Left hindlimb (tissue), 1 donor: ENCODE data around the gene LTBR.
"Not testable (repeated sequence)": the region's sequence is repeated elsewhere in the genome, so short reads cannot be mapped to it uniquely, and the experiment has no call there.

Source experiments
- DNase-seq: peaks from one replicate; pipeline ENCODE4 v3.0.0-alpha.2; 2018

LTBR gene

GRCh38 chr12:6383572-6384498, at the start of gene LTBR:
Gene LTBR (plus strand): TSS chr12:6384162. CDS start chr12:6384359, 197 bp downstream.
- DNase-seq: peak; percentile 95

- no peak for DNase-seq
These were observed 49.6 kb upstream of the LTBR start for GRCh38 chr12:6334359-6334758.

- DNase-seq: no peak
These were observed 49.0 kb upstream of the LTBR start for GRCh38 chr12:6334940-6335450.

GRCh38 chr12:6335451-6336078, 48.4 kb upstream of the LTBR start:
- DNase-seq: peak; percentile 82

- DNase-seq: peak; percentile 94
These were observed 47.7 kb upstream of the LTBR start for GRCh38 chr12:6336079-6336888.

- DNase-seq: no peak
These were observed 46.8 kb upstream of the LTBR start for GRCh38 chr12:6336889-6337853.

- no peak for DNase-seq
These were observed 46.0 kb upstream of the LTBR start for GRCh38 chr12:6337958-6338433.

GRCh38 chr12:6338536-6338935, 45.4 kb upstream of the LTBR start:
- DNase-seq: not testable (repeated sequence)

GRCh38 chr12:6338955-6339354, 45.0 kb upstream of the LTBR start:
- no peak for DNase-seq

GRCh38 chr12:6340032-6340638, 43.8 kb upstream of the LTBR start:
- peak; percentile 62 for DNase-seq

GRCh38 chr12:6340745-6341416, 43.1 kb upstream of the LTBR start:
- no peak for DNase-seq

GRCh38 chr12:6341417-6342139, 42.4 kb upstream of the LTBR start, which contains the start of gene TNFRSF1A:
Gene TNFRSF1A (minus strand): TSS chr12:6342076. CDS start chr12:6341814, 262 bp downstream.
- DNase-seq: peak; percentile 86

- no peak for DNase-seq
These were observed 41.6 kb upstream of the LTBR start for GRCh38 chr12:6342140-6342889.

GRCh38 chr12:6343518-6343917, 40.4 kb upstream of the LTBR start:
- DNase-seq: no peak

GRCh38 chr12:6344101-6344660, 39.8 kb upstream of the LTBR start:
- DNase-seq: not testable (repeated sequence)

- DNase-seq: no peak
These were observed 38.5 kb upstream of the LTBR start for GRCh38 chr12:6345319-6346091.

GRCh38 chr12:6346235-6346832, 37.6 kb upstream of the LTBR start:
- DNase-seq: no peak
